Neuronal stem cell (in vitro differentiated cells): ENCODE results near the gene CKLF.

ENCODE experiments used
- DNase-seq: peaks from one replicate; pipeline ENCODE4 v3.0.0-alpha.2; 2013; ENCODE audit warnings: low spot score
- H2AFZ ChIP-seq: one replicate; pipeline ENCODE4 v1.6.1; 2013; ENCODE audit warnings: mild to moderate bottlenecking, low read length, inconsistent platforms
- H2AK5ac ChIP-seq: 2 replicates; pipeline ENCODE4 v1.6.1; 2013; ENCODE audit warnings: low read depth, mild to moderate bottlenecking, inconsistent platforms, low read length, moderate library complexity, mixed read lengths
- H2BK120ac ChIP-seq: 2 replicates; pipeline ENCODE4 v1.6.1; 2013; ENCODE audit warnings: low read depth, mild to moderate bottlenecking, inconsistent platforms, low read length, moderate library complexity, mixed read lengths
- H2BK12ac ChIP-seq: one replicate; pipeline ENCODE4 v1.6.1; 2013; ENCODE audit warnings: low read length, inconsistent platforms
- H2BK15ac ChIP-seq: 2 replicates; pipeline ENCODE4 v1.6.1; 2013; ENCODE audit warnings: mild to moderate bottlenecking, low read length, inconsistent platforms, mixed read lengths
- H2BK5ac ChIP-seq: one replicate; pipeline ENCODE4 v1.6.1; 2013; ENCODE audit warnings: inconsistent platforms, mild to moderate bottlenecking, low read length, moderate library complexity
- H3K14ac ChIP-seq: one replicate; pipeline ENCODE4 v1.6.1; 2013; ENCODE audit warnings: low read length, inconsistent platforms
- H3K18ac ChIP-seq: 2 replicates; pipeline ENCODE4 v1.6.1; 2013; ENCODE audit warnings: low read length, inconsistent platforms
- H3K23ac ChIP-seq: 2 replicates; pipeline ENCODE4 v1.6.1; 2013; ENCODE audit warnings: low read depth, mild to moderate bottlenecking, mixed read lengths, low read length, inconsistent platforms; ENCODE audit not compliant: poor library complexity
- H3K27ac ChIP-seq: replicated peaks from 3 replicates; pipeline ENCODE4 v1.5.1; 2013; ENCODE audit warnings: low read length, inconsistent platforms
- H3K27me3 ChIP-seq, 3 experiments: 2 replicates each; pipeline ENCODE4 v1.6.1; 2013; ENCODE audit warnings: low read length in 3 of 3, mild to moderate bottlenecking in 2 of 3, inconsistent platforms in 1 of 3, low read depth in 1 of 3, mixed read lengths in 1 of 3, moderate library complexity in 1 of 3; ENCODE audit not compliant: control insufficient read depth in 3 of 3, insufficient read depth in 3 of 3
- H3K36me3 ChIP-seq, 2 donors: replicated peaks in 1 of 2; 2 replicates each; pipeline ENCODE4 v1.6.1; 2013; ENCODE audit warnings: low read length in 2 of 2; ENCODE audit not compliant: control insufficient read depth in 2 of 2, insufficient read depth in 2 of 2
- H3K4ac ChIP-seq: 2 replicates; pipeline ENCODE4 v1.6.1; 2013; ENCODE audit warnings: inconsistent platforms, mild to moderate bottlenecking, low read length, moderate library complexity
- H3K4me1 ChIP-seq, 2 donors: 1 replicate in 1 of 2; 2 replicates in 1 of 2; pipeline ENCODE4 v1.6.1; 2013; ENCODE audit warnings: low read length in 2 of 2, low read depth in 1 of 2; ENCODE audit not compliant: control insufficient read depth in 2 of 2, insufficient read depth in 1 of 2
- H3K4me2 ChIP-seq: one replicate; pipeline ENCODE4 v1.6.1; 2013; ENCODE audit warnings: mild to moderate bottlenecking, low read length, inconsistent platforms; ENCODE audit not compliant: insufficient read depth, poor library complexity, severe bottlenecking
- H3K4me3 ChIP-seq, 2 donors: 2 replicates each; pipeline ENCODE4 v1.5.1; 2013; ENCODE audit warnings: low read length in 2 of 2, mild to moderate bottlenecking in 2 of 2, inconsistent platforms in 1 of 2, moderate library complexity in 1 of 2
- H3K79me1 ChIP-seq: one replicate; pipeline ENCODE4 v1.6.1; 2013; ENCODE audit warnings: low read depth, mild to moderate bottlenecking, inconsistent platforms, low read length, moderate library complexity
- H3K9ac ChIP-seq: one replicate; pipeline ENCODE4 v1.6.1; 2013; ENCODE audit warnings: mild to moderate bottlenecking, low read depth, low read length, inconsistent platforms; ENCODE audit not compliant: poor library complexity
- H3K9me3 ChIP-seq, 2 donors: replicated peaks in 1 of 2; 2 replicates each; pipeline versions ENCODE3 to v1.6.1; 2013; ENCODE audit warnings: low read length in 2 of 2, mild to moderate bottlenecking in 2 of 2, inconsistent platforms in 1 of 2, low read depth in 1 of 2, mixed read lengths in 1 of 2, moderate library complexity in 1 of 2; ENCODE audit not compliant: control insufficient read depth in 2 of 2, insufficient read depth in 1 of 2
- H4K8ac ChIP-seq: one replicate; pipeline ENCODE4 v1.6.1; 2013; ENCODE audit warnings: low read depth, mild to moderate bottlenecking, inconsistent platforms, low read length, moderate library complexity
- H4K91ac ChIP-seq: one replicate; pipeline ENCODE4 v1.6.1; 2013; ENCODE audit warnings: low read length, low read depth, mild to moderate bottlenecking, inconsistent platforms; ENCODE audit not compliant: poor library complexity
- WGBS, 2 donors: extraction: QIAGEN DNeasy Blood & Tissue Kit; methylation state at CpG; one replicate each; pipeline ENCODE4 v1.1.7; 2013; ENCODE audit warnings: missing lambda C conversion rate in 2 of 2, mixed read lengths in 1 of 2; ENCODE audit not compliant: insufficient read length in 2 of 2, insufficient replicate concordance in 1 of 2; ENCODE audit errors: extremely low coverage in 2 of 2; 5-methylcytosine and 5-hydroxymethylcytosine counted together

The CKLF gene

DNA sequence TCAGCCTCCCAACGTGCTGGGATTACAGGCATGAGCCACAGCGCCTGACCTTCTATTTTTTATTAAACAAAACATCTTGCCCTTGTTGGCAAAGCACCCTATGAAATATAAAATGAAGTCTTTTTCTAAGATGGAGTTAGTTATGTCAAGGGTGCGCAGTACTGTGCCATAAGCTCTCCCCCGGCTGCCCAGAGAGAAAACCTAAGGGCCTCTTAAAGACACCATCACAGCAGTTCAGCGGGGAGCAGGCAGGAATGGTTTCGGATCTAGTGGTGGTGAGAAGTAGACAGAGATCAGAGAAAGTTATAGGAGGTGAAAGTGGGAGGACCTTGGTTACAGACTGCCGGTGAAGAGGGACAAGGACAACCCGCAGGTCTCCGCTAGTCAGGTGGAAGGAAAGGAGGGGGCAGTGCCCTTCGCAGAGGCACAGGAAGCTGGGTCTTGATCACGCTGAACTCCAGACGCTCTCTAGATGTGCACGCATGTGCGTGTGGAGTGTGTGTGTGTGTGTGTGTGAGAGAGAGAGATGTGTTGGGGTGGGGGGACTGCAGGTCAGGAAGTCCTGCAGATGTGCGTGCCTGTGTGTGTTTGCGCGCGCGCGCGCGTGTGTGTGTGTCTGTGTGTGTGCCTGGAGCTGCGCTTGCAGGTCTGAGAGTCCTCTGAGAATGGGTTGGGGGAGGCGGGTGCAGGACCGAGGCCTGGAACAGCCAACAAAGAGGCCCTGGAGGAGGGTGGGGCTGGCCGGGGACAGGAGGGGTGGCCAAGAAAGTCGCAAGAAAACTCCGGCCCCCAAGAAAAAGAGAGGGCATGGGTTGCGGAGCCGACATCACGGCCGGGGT, 51.4 kb downstream of the CKLF start:
- Histone ChIP-seq H3K27ac (peak overlapping the region; percentile 98), H3K27me3 (no peaks in the 10 kb centered on the region), H3K18ac (peak overlapping the region; percentile 66), H3K4me3 (peak overlapping the region; percentile 48 to 88), H3K4me2 (peak overlapping the region; percentile 60), H2BK5ac (peak overlapping the region; percentile 2), H3K79me1 (peaks cover 13% of the 10 kb centered on the region), H2AK5ac (no peak overlapping the region), H2BK15ac (peak overlapping the region; percentile 1), H2BK12ac (peak overlapping the region; percentile 31), H3K14ac (no peak overlapping the region), H4K8ac (no peak overlapping the region), H3K4me1 (peaks cover 12 to 17% of the 10 kb centered on the region in 2 donors), H3K9me3 (no peaks in the 10 kb centered on the region), H3K9ac (peak overlapping the region; percentile 87), H4K91ac (no peak overlapping the region), H3K4ac (no peak overlapping the region), H3K23ac (peak overlapping the region; percentile 0), H3K36me3 (peaks cover 7 to 22% of the 10 kb centered on the region in 2 donors), H2AFZ (peak overlapping the region; percentile 98), H2BK120ac (no peak overlapping the region)
- DNase-seq: peak; percentile 80
- WGBS, 2 donors: no CpG with 5 or more reads among the region's 32 CpGs

GRCh38 chr16:66604376-66605176, 52.2 kb downstream of the CKLF start, which contains the start of gene CMTM3:
Gene CMTM3, plus strand, starts transcription at chr16:66604704. Its CDS starts 102 bp downstream, at chr16:66604806.
- Histone ChIP-seq H3K9ac (peak within 1 kb of the TSS; percentile 94), H3K18ac (peak within 1 kb of the TSS; percentile 94), H3K4me1 (peaks cover 12 to 20% of the 10 kb centered on the region in 2 donors), H3K9me3 (no peaks in the 10 kb centered on the region), H3K27me3 (no peaks in the 10 kb centered on the region), H3K36me3 (peaks cover 13 to 30% of the 10 kb centered on the region in 2 donors), H3K23ac (peak within 1 kb of the TSS; percentile 89), H2BK120ac (peak within 1 kb of the TSS; percentile 66), H2BK12ac (peak within 1 kb of the TSS; percentile 31), H3K79me1 (peaks cover 19% of the 10 kb centered on the region), H2BK5ac (peak within 1 kb of the TSS; percentile 2), H3K14ac (peak within 1 kb of the TSS; percentile 84), H4K91ac (no peak within 1 kb of the TSS), H2BK15ac (peak within 1 kb of the TSS; percentile 1), H3K4me3 (peak within 1 kb of the TSS; percentile 48 to 88), H2AK5ac (peak within 1 kb of the TSS; percentile 100), H3K4ac (peak within 1 kb of the TSS; percentile 97), H3K4me2 (peak within 1 kb of the TSS; percentile 92), H4K8ac (no peak within 1 kb of the TSS), H3K27ac (peak within 1 kb of the TSS; percentile 98), H2AFZ (peak within 1 kb of the TSS; percentile 98)
- peak; percentile 74 for DNase-seq
- WGBS, 2 donors: no CpG with 5 or more reads among the region's 96 CpGs

- H3K4me3 ChIP-seq: peak overlapping the region; percentile 48 to 80
- no peak overlapping the region for H2BK12ac ChIP-seq
- H3K27ac ChIP-seq: peak overlapping the region; percentile 65
- H3K9me3 ChIP-seq: no peaks in the 10 kb centered on the region
- H2BK120ac ChIP-seq: peak overlapping the region; percentile 66
- no peak overlapping the region for H4K8ac ChIP-seq
- peak overlapping the region; percentile 90 for H2AFZ ChIP-seq
- peak overlapping the region; percentile 92 for H3K4me2 ChIP-seq
- H3K23ac ChIP-seq: peak overlapping the region; percentile 89
- peak overlapping the region; percentile 97 for H3K4ac ChIP-seq
- peaks cover 21 to 38% of the 10 kb centered on the region in 2 donors for H3K36me3 ChIP-seq
- peak overlapping the region; percentile 100 for H2AK5ac ChIP-seq
- H3K79me1 ChIP-seq: peaks cover 26% of the 10 kb centered on the region
- peak overlapping the region; percentile 94 for H3K9ac ChIP-seq
- H2BK5ac ChIP-seq: peak overlapping the region; percentile 2
- peak overlapping the region; percentile 94 for H3K18ac ChIP-seq
- H3K27me3 ChIP-seq: no peaks in the 10 kb centered on the region
- H2BK15ac ChIP-seq: no peak overlapping the region
- H3K14ac ChIP-seq: peak overlapping the region; percentile 84
- WGBS, 2 donors: no CpG with 5 or more reads among the region's 61 CpGs
- H4K91ac ChIP-seq: no peak overlapping the region
- peaks cover 12 to 20% of the 10 kb centered on the region in 2 donors for H3K4me1 ChIP-seq
- peak; percentile 54 for DNase-seq
These were observed 53.0 kb downstream of the CKLF start for GRCh38 chr16:66605177-66605978.
